Activated T-helper 2 cell treated with anti-CD3 and anti-CD28 coated beads, Interferon-gamma antibody, Interleukin-2, Interleukin-4, amounts not matched to agents 10 μg/mL and 5 μg/mL and 100 μg/mL, durations not matched to agents 14 hours and 24 hours and 36 hours (primary cell): ENCODE measurements around the gene TIGD1. TPM values are rescaled to one million over a fixed set of nuclear protein-coding genes. Genes with fewer than 3 reads are reported as not detected.

Experiments
- DNase-seq: peaks from one replicate; pipeline ENCODE4 v3.0.0; 2021; ENCODE audit warnings: low spot score
- H3K27ac Mint-ChIP-seq: one replicate; pipeline ENCODE4 v1.8.0; 2021; ENCODE audit warnings: mixed read lengths
- H3K27me3 Mint-ChIP-seq: one replicate; pipeline ENCODE4 v1.8.0; 2021; ENCODE audit warnings: low read depth, mixed read lengths
- H3K36me3 Mint-ChIP-seq: one replicate; pipeline ENCODE4 v1.8.0; 2021; ENCODE audit warnings: low read depth, mixed read lengths
- H3K4me1 Mint-ChIP-seq: one replicate; pipeline ENCODE4 v1.8.0; 2021; ENCODE audit warnings: low read depth, mixed read lengths
- H3K4me3 Mint-ChIP-seq: one replicate; pipeline ENCODE4 v1.8.0; 2021; ENCODE audit warnings: low read depth, mild to moderate bottlenecking, moderate library complexity, mixed read lengths
- H3K9me3 Mint-ChIP-seq: one replicate; pipeline ENCODE4 v1.8.0; 2021; ENCODE audit warnings: mixed read lengths
- intact Hi-C: fragments of 100-400 bp; cut with micrococcal nuclease; formaldehyde crosslinking; loops from one replicate; pipeline ENCODE4 v1.15.1; 2023
- total RNA-seq: library from RNA; stranded (reverse); gene quantifications from 2 replicates; pipeline ENCODE4 v1.2.3, GENCODE V29; 2022

Gene TIGD1
- 7.4 and 9.1 TPM in 2 replicates for total RNA-seq

- Mint-ChIP-seq H3K27ac (peak within 1 kb of the TSS; percentile 100), H3K9me3 (peaks cover 6% of the 10 kb centered on the region), H3K27me3 (no peaks in the 10 kb centered on the region), H3K36me3 (peaks cover 55% of the 10 kb centered on the region), H3K4me3 (peak within 1 kb of the TSS; percentile 99), H3K4me1 (peaks cover 57% of the 10 kb centered on the region)
- DNase-seq = peak; percentile 88
- intact Hi-C loops = loop anchor here (1.0 kb wide), 1 partner anchor 147 kb away; the partner anchor contains the start of gene GIGYF2
These were observed at the start of gene TIGD1, which contains the start of gene EIF4E2 for GRCh38 chr2:232550354-232551249. TIGD1 (minus strand) TSS chr2:232550557; CDS start chr2:232549882, 675 bp downstream. EIF4E2 (plus strand) TSS chr2:232550689; CDS start chr2:232550725, 36 bp downstream.

- DNase-seq = no peak
- Mint-ChIP-seq H3K27me3 (peaks cover 3% of the 10 kb centered on the region), H3K4me3 (no peak overlapping the region), H3K27ac (no peak overlapping the region), H3K9me3 (no peaks in the 10 kb centered on the region), H3K4me1 (peaks cover 2% of the 10 kb centered on the region), H3K36me3 (no peaks in the 10 kb centered on the region)
- intact Hi-C loops = no loop called here
These were observed 47.9 kb upstream of the TIGD1 start for GRCh38 chr2:232598293-232598692.

- Mint-ChIP-seq H3K27ac (no peak overlapping the region), H3K9me3 (no peaks in the 10 kb centered on the region), H3K36me3 (no peaks in the 10 kb centered on the region), H3K27me3 (no peaks in the 10 kb centered on the region), H3K4me3 (no peak overlapping the region), H3K4me1 (peaks cover 8% of the 10 kb centered on the region)
- intact Hi-C loops = no loop called here
- no peak for DNase-seq
These were observed 47.2 kb upstream of the TIGD1 start for GRCh38 chr2:232597362-232598079.

- H3K27ac Mint-ChIP-seq = no peak overlapping the region
- H3K27me3 Mint-ChIP-seq = no peaks in the 10 kb centered on the region
- intact Hi-C loops = no loop called here
- H3K36me3 Mint-ChIP-seq = no peaks in the 10 kb centered on the region
- no peaks in the 10 kb centered on the region for H3K9me3 Mint-ChIP-seq
- H3K4me3 Mint-ChIP-seq = no peak overlapping the region
- peaks cover 8% of the 10 kb centered on the region for H3K4me1 Mint-ChIP-seq
- no peak for DNase-seq
These were observed 43.6 kb upstream of the TIGD1 start for GRCh38 chr2:232593982-232594381.

- Mint-ChIP-seq H3K36me3 (no peaks in the 10 kb centered on the region), H3K27me3 (peaks cover 2% of the 10 kb centered on the region), H3K27ac (peak overlapping the region; percentile 15), H3K9me3 (no peaks in the 10 kb centered on the region), H3K4me1 (peaks cover 8% of the 10 kb centered on the region), H3K4me3 (no peak overlapping the region)
- intact Hi-C loops = no loop called here
- no peak for DNase-seq
These were observed 42.5 kb upstream of the TIGD1 start for GRCh38 chr2:232592772-232593395.

- no peak overlapping the region for H3K27ac Mint-ChIP-seq
- intact Hi-C loops = no loop called here
- peaks cover 2% of the 10 kb centered on the region for H3K27me3 Mint-ChIP-seq
- DNase-seq = no peak
- peaks cover 8% of the 10 kb centered on the region for H3K4me1 Mint-ChIP-seq
- H3K4me3 Mint-ChIP-seq = no peak overlapping the region
- H3K36me3 Mint-ChIP-seq = no peaks in the 10 kb centered on the region
- H3K9me3 Mint-ChIP-seq = no peaks in the 10 kb centered on the region
These were observed 38.6 kb upstream of the TIGD1 start for GRCh38 chr2:232588680-232589585.

- no peak for DNase-seq
- H3K9me3 Mint-ChIP-seq = no peaks in the 10 kb centered on the region
These were observed 37.7 kb upstream of the TIGD1 start for GRCh38 chr2:232588031-232588430.

GRCh38 chr2:232587512-232587911 is 37.2 kb upstream of the TIGD1 start:
- H3K36me3 Mint-ChIP-seq = no peaks in the 10 kb centered on the region
- H3K4me3 Mint-ChIP-seq = no peak overlapping the region
- peaks cover 2% of the 10 kb centered on the region for H3K27me3 Mint-ChIP-seq
- no peaks in the 10 kb centered on the region for H3K9me3 Mint-ChIP-seq
- H3K27ac Mint-ChIP-seq = no peak overlapping the region
- intact Hi-C loops = no loop called here
- H3K4me1 Mint-ChIP-seq = no peaks in the 10 kb centered on the region
- DNase-seq = no peak

More at GRCh38 chr2:232588031-232588430, 37.7 kb upstream of the TIGD1 start:
- H3K27me3 Mint-ChIP-seq = peaks cover 2% of the 10 kb centered on the region
- intact Hi-C loops = no loop called here
- no peak overlapping the region for H3K27ac Mint-ChIP-seq
- H3K36me3 Mint-ChIP-seq = no peaks in the 10 kb centered on the region
- H3K4me1 Mint-ChIP-seq = peaks cover 3% of the 10 kb centered on the region
- no peak overlapping the region for H3K4me3 Mint-ChIP-seq

GRCh38 chr2:232586943-232587505 is 36.7 kb upstream of the TIGD1 start:
- Mint-ChIP-seq H3K9me3 (no peaks in the 10 kb centered on the region), H3K27ac (no peak overlapping the region), H3K4me1 (no peaks in the 10 kb centered on the region), H3K27me3 (peaks cover 2% of the 10 kb centered on the region), H3K36me3 (no peaks in the 10 kb centered on the region), H3K4me3 (no peak overlapping the region)
- intact Hi-C loops = no loop called here
- DNase-seq = no peak

GRCh38 chr2:232584238-232584637 is 33.9 kb upstream of the TIGD1 start:
- Mint-ChIP-seq H3K4me1 (peaks cover 9% of the 10 kb centered on the region), H3K27me3 (peaks cover 2% of the 10 kb centered on the region), H3K9me3 (no peaks in the 10 kb centered on the region), H3K36me3 (peaks cover 12% of the 10 kb centered on the region), H3K4me3 (no peak overlapping the region), H3K27ac (no peak overlapping the region)
- intact Hi-C loops = no loop called here
- no peak for DNase-seq

GRCh38 chr2:232581725-232582124 is 31.4 kb upstream of the TIGD1 start:
- Mint-ChIP-seq H3K27me3 (no peaks in the 10 kb centered on the region), H3K27ac (no peak overlapping the region), H3K4me1 (peaks cover 9% of the 10 kb centered on the region), H3K9me3 (no peaks in the 10 kb centered on the region), H3K4me3 (no peak overlapping the region), H3K36me3 (peaks cover 16% of the 10 kb centered on the region)
- DNase-seq = no peak
- intact Hi-C loops = no loop called here

GRCh38 chr2:232580648-232580981 is 30.3 kb upstream of the TIGD1 start:
- Mint-ChIP-seq H3K36me3 (peaks cover 20% of the 10 kb centered on the region), H3K27me3 (no peaks in the 10 kb centered on the region), H3K27ac (no peak overlapping the region), H3K9me3 (no peaks in the 10 kb centered on the region), H3K4me1 (peaks cover 9% of the 10 kb centered on the region), H3K4me3 (no peak overlapping the region)
- intact Hi-C loops = no loop called here
- DNase-seq = no peak
